ENCODE results near the gene PARP6. TPM values are rescaled to one million over a fixed set of nuclear protein-coding genes. Genes with fewer than 3 reads are reported as not detected.

Gene PARP6
- total and polyA plus RNA-seq, 9 of the 15 experiments (the other 6 are each of a cell fraction or from before 2014, with no cell fraction given), result 14.8 to 83.2 (median 28.3) TPM

- TF ChIP-seq NR2C2 (CRISPR knock-in tag; IDR thresholded peaks at IDR 0.05) (peak; percentile 19; the same call in 1 of the 2 replicates), NR2C2 (tag; IDR thresholded peaks at IDR 0.05) (peak; percentile 88), MGA (IDR thresholded peaks at IDR 0.05) (peak; percentile 39; the same call in 1 of the 2 replicates), ZSCAN29 (IDR thresholded peaks at IDR 0.05) (peak; percentile 71), RBFOX2 (IDR thresholded peaks at IDR 0.05; ENCODE audit: low read depth, low read length) (peak; percentile 98), ARID3A (IDR thresholded peaks at IDR 0.05; ENCODE audit: borderline replicate concordance, low read depth, low read length) (peak; percentile 62; the same call in 1 of the 2 replicates), KLF1 (tag; IDR thresholded peaks at IDR 0.05) (0 out of 2 replicates have a peak, but pooled peaks have one; percentile 65), TAL1 (IDR thresholded peaks at IDR 0.05) (no peak), MYNN (IDR thresholded peaks at IDR 0.05) (0 out of 2 replicates have a peak, but pooled peaks have one; percentile 16), MYNN (CRISPR knock-in tag; IDR thresholded peaks at IDR 0.05) (no peak), BHLHE40 (IDR thresholded peaks at IDR 0.05; ENCODE audit: low read length) (peak; percentile 77), SPI1 (IDR thresholded peaks at IDR 0.05; ENCODE audit: borderline replicate concordance, low read depth, low read length) (peak; percentile 32; the same call in 1 of the 2 replicates), NFIC (IDR thresholded peaks at IDR 0.05) (peak; percentile 84), TBP (optimal IDR thresholded peaks at IDR 0.05; ENCODE audit: low read depth, low read length) (peak; percentile 96), ZNF586 (CRISPR knock-in tag; conservative IDR thresholded peaks at IDR 0.05) (no peak)
These were observed 41.1 kb downstream of the PARP6 start, which contains the start of gene PKM (continued) for GRCh38 chr15:72231066-72231832.
